H9 (cell line): Measurements from ENCODE around the gene ALCAM. TPM values are rescaled to one million over a fixed set of nuclear protein-coding genes. Genes with fewer than 3 reads are reported as not detected.

Experiments used
- DNase-seq: peaks from one replicate; pipeline ENCODE4 v3.0.0-alpha.2; 2017
- H2AFZ ChIP-seq: one replicate; pipeline ENCODE4 v1.6.1; 2013; ENCODE audit warnings: mild to moderate bottlenecking, low read length, control low read depth, moderate library complexity
- H2AK5ac ChIP-seq: 2 replicates; pipeline ENCODE4 v1.6.1; 2013; ENCODE audit warnings: low read length, control low read depth, mixed read lengths; ENCODE audit not compliant: insufficient read length
- H2BK120ac ChIP-seq: one replicate; pipeline ENCODE4 v1.6.1; 2013; ENCODE audit warnings: low read depth, mild to moderate bottlenecking, low read length, control low read depth, inconsistent platforms; ENCODE audit not compliant: poor library complexity, severe bottlenecking
- H2BK12ac ChIP-seq: 2 replicates; pipeline ENCODE4 v1.6.1; 2013; ENCODE audit warnings: low read length, control low read depth, mixed read lengths, low read depth; ENCODE audit not compliant: insufficient read length
- H2BK15ac ChIP-seq: 2 replicates; pipeline ENCODE4 v1.6.1; 2013; ENCODE audit warnings: low read depth, low read length, control low read depth
- H2BK20ac ChIP-seq: one replicate; pipeline ENCODE4 v1.6.1; 2013; ENCODE audit warnings: low read depth, mild to moderate bottlenecking, low read length, control low read depth, inconsistent platforms; ENCODE audit not compliant: poor library complexity, severe bottlenecking
- H2BK5ac ChIP-seq: 2 replicates; pipeline ENCODE4 v1.6.1; 2013; ENCODE audit warnings: low read length, control low read depth, mixed read lengths; ENCODE audit not compliant: insufficient read length
- H3K14ac ChIP-seq: 2 replicates; pipeline ENCODE4 v1.6.1; 2013; ENCODE audit warnings: low read length, control low read depth; ENCODE audit not compliant: insufficient read depth
- H3K18ac ChIP-seq: 2 replicates; pipeline ENCODE4 v1.6.1; 2013; ENCODE audit warnings: low read depth, mild to moderate bottlenecking, mixed read lengths, low read length, control low read depth; ENCODE audit not compliant: insufficient read length
- H3K23ac ChIP-seq: 2 replicates; pipeline ENCODE4 v1.6.1; 2013; ENCODE audit warnings: low read length, control low read depth, mixed read lengths, low read depth; ENCODE audit not compliant: insufficient read length
- H3K23me2 ChIP-seq: 2 replicates; pipeline ENCODE4 v1.6.1; 2013; ENCODE audit warnings: low read depth, mild to moderate bottlenecking, mixed read lengths, low read length, control low read depth; ENCODE audit not compliant: insufficient read length, poor library complexity, severe bottlenecking
- H3K27ac ChIP-seq: 2 replicates; pipeline ENCODE4 v1.5.1; 2013; ENCODE audit warnings: low read length, control low read depth, mixed read lengths, low read depth; ENCODE audit not compliant: insufficient read length
- H3K27me3 ChIP-seq: 2 replicates; pipeline ENCODE4 v1.6.1; 2013; ENCODE audit warnings: low read length, control low read depth, inconsistent platforms; ENCODE audit not compliant: insufficient read depth
- H3K4ac ChIP-seq: 2 replicates; pipeline ENCODE4 v1.6.1; 2013; ENCODE audit warnings: low read depth, mild to moderate bottlenecking, control low read depth, inconsistent platforms, low read length, moderate library complexity
- H3K4me1 ChIP-seq: 2 replicates; pipeline ENCODE4 v1.6.1; 2013; ENCODE audit warnings: low read length, control low read depth, inconsistent platforms; ENCODE audit not compliant: insufficient read depth
- H3K4me2 ChIP-seq: 2 replicates; pipeline ENCODE4 v1.6.1; 2013; ENCODE audit warnings: low read length, control low read depth, mixed read lengths; ENCODE audit not compliant: insufficient read length, insufficient read depth
- H3K56ac ChIP-seq: 2 replicates; pipeline ENCODE4 v1.6.1; 2013; ENCODE audit warnings: low read depth, mild to moderate bottlenecking, mixed read lengths, low read length, control low read depth; ENCODE audit not compliant: insufficient read length
- H3K79me1 ChIP-seq: 2 replicates; pipeline ENCODE4 v1.6.1; 2013; ENCODE audit warnings: low read depth, mild to moderate bottlenecking, moderate library complexity, low read length, control low read depth, inconsistent platforms; ENCODE audit not compliant: insufficient read depth, poor library complexity, severe bottlenecking
- H3K79me2 ChIP-seq: 2 replicates; pipeline ENCODE4 v1.6.1; 2013; ENCODE audit warnings: low read length, control low read depth, inconsistent platforms; ENCODE audit not compliant: insufficient read depth
- H3K9ac ChIP-seq: 2 replicates; pipeline ENCODE4 v1.6.1; 2013; ENCODE audit warnings: low read length, control low read depth, mixed read lengths; ENCODE audit not compliant: insufficient read length; ENCODE audit errors: extremely low read depth
- H3K9me3 ChIP-seq: one replicate; pipeline ENCODE4 v1.6.1; 2013; ENCODE audit warnings: low read depth, low read length, inconsistent platforms; ENCODE audit not compliant: control insufficient read depth
- H3T11ph ChIP-seq: one replicate; pipeline ENCODE4 v1.6.1; 2013; ENCODE audit warnings: mild to moderate bottlenecking, low read length, control low read depth, inconsistent platforms
- H4K20me1 ChIP-seq: one replicate; pipeline ENCODE4 v1.6.1; 2013; ENCODE audit not compliant: control insufficient read depth, insufficient read length, insufficient read depth
- H4K5ac ChIP-seq: 2 replicates; pipeline ENCODE4 v1.6.1; 2013; ENCODE audit warnings: low read depth, mild to moderate bottlenecking, mixed read lengths, low read length, control low read depth; ENCODE audit not compliant: insufficient read length
- H4K8ac ChIP-seq: replicated peaks from 2 replicates; pipeline ENCODE4 v1.6.1; 2013; ENCODE audit warnings: low read length, control low read depth, mixed read lengths, low read depth; ENCODE audit not compliant: insufficient read length
- H4K91ac ChIP-seq: 2 replicates; pipeline ENCODE4 v1.6.1; 2013; ENCODE audit warnings: low read depth, mild to moderate bottlenecking, moderate library complexity, mixed read lengths, low read length, control low read depth; ENCODE audit not compliant: insufficient read length
- H3K27ac Mint-ChIP-seq, 3 experiments: 2 replicates in 2 of 3; 3 replicates in 1 of 3; pipeline ENCODE4 v1.8.0; 2020 to 2021; ENCODE audit warnings: mixed read lengths in 3 of 3, mild to moderate bottlenecking in 1 of 3, moderate library complexity in 1 of 3
- H3K27me3 Mint-ChIP-seq: 2 replicates; pipeline ENCODE4 v1.8.0; 2021; ENCODE audit warnings: low read depth, mild to moderate bottlenecking, moderate library complexity, mixed read lengths
- H3K36me3 Mint-ChIP-seq, 3 experiments: 2 replicates in 2 of 3; 3 replicates in 1 of 3; pipeline ENCODE4 v1.8.0; 2020 to 2021; ENCODE audit warnings: low read depth in 3 of 3, mixed read lengths in 3 of 3; ENCODE audit not compliant: insufficient read depth in 1 of 3
- H3K4me1 Mint-ChIP-seq, 2 experiments: 2 replicates each; pipeline ENCODE4 v1.8.0; 2020; ENCODE audit warnings: mixed read lengths in 2 of 2
- H3K4me3 Mint-ChIP-seq, 2 experiments: 2 replicates in 1 of 2; 3 replicates in 1 of 2; pipeline ENCODE4 v1.8.0; 2020 to 2021; ENCODE audit warnings: mild to moderate bottlenecking in 2 of 2, mixed read lengths in 2 of 2, moderate library complexity in 1 of 2
- H3K9me3 Mint-ChIP-seq, 2 experiments: 2 replicates in 1 of 2; 3 replicates in 1 of 2; pipeline ENCODE4 v1.8.0; 2020; ENCODE audit warnings: mild to moderate bottlenecking in 2 of 2, mixed read lengths in 2 of 2, moderate library complexity in 1 of 2
- CTCF ChIP-seq: fragments of 200-600 bp; sonication (generic); conservative IDR thresholded peaks from 3 replicates; pipeline ENCODE4 v1.8.0; 2021; ENCODE audit warnings: antibody characterized with exemption, mild to moderate bottlenecking
- WGBS: extraction: QIAGEN DNeasy Blood & Tissue Kit; methylation state at CpG from one replicate; pipeline ENCODE4 v1.1.7; 2013; ENCODE audit warnings: missing lambda C conversion rate, low lambda C conversion rate, mixed read lengths; ENCODE audit not compliant: insufficient read length; ENCODE audit errors: extremely low coverage; 5-methylcytosine and 5-hydroxymethylcytosine counted together
- total RNA-seq: library from RNA; stranded (reverse); gene quantifications from 2 replicates; pipeline ENCODE4 v1.2.1, GENCODE V29; 2021

The ALCAM gene
- total RNA-seq, 1 experiment from 2014 or later: 43.7 TPM

- DNase-seq: no peak
- no peak overlapping the region for H2BK15ac ChIP-seq
- H4K20me1 ChIP-seq: no peaks in the 10 kb centered on the region
- H3K27me3 Mint-ChIP-seq: no peaks in the 10 kb centered on the region
- H4K8ac ChIP-seq: no peak overlapping the region
- no peak overlapping the region for H3K9ac ChIP-seq
- no peaks in the 10 kb centered on the region for H3K4me1 ChIP-seq
- H2BK120ac ChIP-seq: no peak overlapping the region
- H3T11ph ChIP-seq: no peak overlapping the region
- no peak overlapping the region for H3K14ac ChIP-seq
- no peak overlapping the region for H3K4me2 ChIP-seq
- no peak overlapping the region for H3K4ac ChIP-seq
- no peak overlapping the region for H4K91ac ChIP-seq
- no peaks in the 10 kb centered on the region for H3K36me3 Mint-ChIP-seq
- WGBS: no CpG with 5 or more reads among the region's 1 CpG
- H3K4me1 Mint-ChIP-seq: no peaks in the 10 kb centered on the region
- no peaks in the 10 kb centered on the region for H3K79me2 ChIP-seq
- H2AK5ac ChIP-seq: no peak overlapping the region
- H3K9me3 ChIP-seq: no peaks in the 10 kb centered on the region
- H3K23me2 ChIP-seq: no peaks in the 10 kb centered on the region
- no peak overlapping the region for H3K27ac Mint-ChIP-seq
- H2BK5ac ChIP-seq: no peak overlapping the region
- H3K27ac ChIP-seq: no peak overlapping the region
- no peak overlapping the region for H2BK20ac ChIP-seq
- no peaks in the 10 kb centered on the region for H3K79me1 ChIP-seq
- no peaks in the 10 kb centered on the region for H3K27me3 ChIP-seq
- TF ChIP-seq CTCF: no peak
- H4K5ac ChIP-seq: no peak overlapping the region
- no peak overlapping the region for H2AFZ ChIP-seq
- H2BK12ac ChIP-seq: no peak overlapping the region
- H3K23ac ChIP-seq: no peak overlapping the region
- H3K18ac ChIP-seq: no peak overlapping the region
- no peak overlapping the region for H3K4me3 Mint-ChIP-seq
- no peaks in the 10 kb centered on the region for H3K9me3 Mint-ChIP-seq
- H3K56ac ChIP-seq: no peak overlapping the region
These were observed 48.9 kb upstream of the ALCAM start for GRCh38 chr3:105317841-105318240.
